HG03439 (cell line): ENCODE results near the gene RBBP6.
"Not testable (repeated sequence)": the region's sequence is repeated elsewhere in the genome, so short reads cannot be mapped to it uniquely, and the experiment has no call there.

Source experiments
- ATAC-seq: cut with Tn5 transposase; IDR thresholded peaks from one replicate; pipeline ENCODE4 v1.9.1; 2021; ENCODE audit warnings: mild to moderate bottlenecking, moderate library complexity; ENCODE audit not compliant: unreplicated experiment

Gene RBBP6

GRCh38 chr16:24539295-24539849 lies at the start of gene RBBP6:
Gene RBBP6 (plus strand): TSS chr16:24539566. CDS start chr16:24540627, 1,061 bp downstream.
- ATAC-seq, result peak; percentile 94

- no peak for ATAC-seq
Observed at GRCh38 chr16:24490866-24491265, 48.5 kb upstream of the RBBP6 start.

GRCh38 chr16:24491731-24492130 lies 47.6 kb upstream of the RBBP6 start:
- ATAC-seq, result no peak

- no peak for ATAC-seq
Observed at GRCh38 chr16:24493821-24494220, 45.5 kb upstream of the RBBP6 start.

- not testable (repeated sequence) for ATAC-seq
Observed at GRCh38 chr16:24495207-24495606, 44.2 kb upstream of the RBBP6 start.

GRCh38 chr16:24497440-24497839 lies 41.9 kb upstream of the RBBP6 start:
- no peak for ATAC-seq

- no peak for ATAC-seq
Observed at GRCh38 chr16:24499193-24499814, 40.1 kb upstream of the RBBP6 start.

- no peak for ATAC-seq
Observed at GRCh38 chr16:24504472-24505345, 34.7 kb upstream of the RBBP6 start.

GRCh38 chr16:24505959-24506358 lies 33.4 kb upstream of the RBBP6 start:
- no peak for ATAC-seq

- ATAC-seq, result no peak
Observed at GRCh38 chr16:24507959-24508480, 31.3 kb upstream of the RBBP6 start.

GRCh38 chr16:24508614-24509013 lies 30.8 kb upstream of the RBBP6 start:
- ATAC-seq, result no peak

- ATAC-seq, result no peak
Observed at GRCh38 chr16:24509536-24509935, 29.8 kb upstream of the RBBP6 start.

GRCh38 chr16:24511174-24511573 lies 28.2 kb upstream of the RBBP6 start:
- ATAC-seq, result no peak

- ATAC-seq, result no peak
Observed at GRCh38 chr16:24511792-24512191, 27.6 kb upstream of the RBBP6 start.

GRCh38 chr16:24514096-24514495 lies 25.3 kb upstream of the RBBP6 start:
- no peak for ATAC-seq

GRCh38 chr16:24515186-24515585 lies 24.2 kb upstream of the RBBP6 start:
- no peak for ATAC-seq

- no peak for ATAC-seq
Observed at GRCh38 chr16:24516900-24517669, 22.3 kb upstream of the RBBP6 start.

GRCh38 chr16:24518498-24518897 lies 20.9 kb upstream of the RBBP6 start:
- ATAC-seq, result no peak

- no peak for ATAC-seq
Observed at GRCh38 chr16:24520983-24521382, 18.4 kb upstream of the RBBP6 start.

- no peak for ATAC-seq
Observed at GRCh38 chr16:24522751-24523150, 16.6 kb upstream of the RBBP6 start.

GRCh38 chr16:24523569-24523968 lies 15.8 kb upstream of the RBBP6 start:
- ATAC-seq, result no peak
